ENCODE measurements around the gene PCDHA1. TPM values are rescaled to one million over a fixed set of nuclear protein-coding genes. Genes with fewer than 3 reads are reported as not detected.
"Not testable (repeated sequence)": the region's sequence is repeated elsewhere in the genome, so short reads cannot be mapped to it uniquely, and the experiment has no call there.

PCDHA1 gene
- total RNA-seq, 1 experiment from 2014 or later, result 0.45 TPM

GRCh38 chr5:140794595-140795258, 8.8 kb downstream of the PCDHA1 start, which contains the start of gene PCDHA2:
TSS of gene PCDHA2 (plus strand) at chr5:140794852.
- H3K4me3 ChIP-seq (ENCODE audit: low read depth, low read length, poor library complexity, severe bottlenecking), result no peak within 1 kb of the TSS
- ChIA-PET CTCF (interaction anchor here (0.6 to 1.1 kb wide), 2 partner anchors 9 to 238 kb away, joined by 3 read pairs; partner anchors contain the start of gene PCDHA1), POLR2A (ENCODE audit: low non-redundant PET) (no interaction called here)
- BruUV-seq (replicated peaks), result no TSS peak
- H3K27me3 ChIP-seq (replicated peaks; ENCODE audit: insufficient read depth, low read depth, low read length, poor library complexity), result peaks cover 8% of the 10 kb centered on the region
- DNase-seq (ENCODE audit: low spot score), result no peak
- H3K36me3 ChIP-seq (ENCODE audit: insufficient read depth, low read length, poor library complexity, severe bottlenecking), result no peaks in the 10 kb centered on the region
- TF ChIP-seq EZH2 (IDR thresholded peaks at IDR 0.05; ENCODE audit: borderline replicate concordance, low read depth, low read length, poor library complexity, severe bottlenecking), result no peak
- TF ChIP-seq CTCF (conservative IDR thresholded peaks at IDR 0.05; ENCODE audit: low read depth, low read length), result 0 out of 2 replicates have a peak, but pooled peaks have one; percentile 24
- H3K27ac ChIP-seq (ENCODE audit: low read depth, low read length, poor library complexity, severe bottlenecking), result no peak within 1 kb of the TSS
- intact Hi-C loops (cut with micrococcal nuclease; ENCODE audit: unreplicated experiment), result no loop called here
- no peaks in the 10 kb centered on the region for H3K4me1 ChIP-seq (ENCODE audit: insufficient read depth, low read length, poor library complexity, severe bottlenecking)
- peaks cover 16% of the 10 kb centered on the region for H3K9me3 ChIP-seq (ENCODE audit: low read depth, low read length, poor library complexity, severe bottlenecking)

- no peaks in the 10 kb centered on the region for H3K4me1 ChIP-seq (ENCODE audit: insufficient read depth, low read length, poor library complexity, severe bottlenecking)
- ChIA-PET CTCF (interaction anchor here (0.6 to 1.1 kb wide), 2 partner anchors 9 to 238 kb away, joined by 3 read pairs; partner anchors contain the start of gene PCDHA1), POLR2A (ENCODE audit: low non-redundant PET) (no interaction called here)
- H3K9me3 ChIP-seq (ENCODE audit: low read depth, low read length, poor library complexity, severe bottlenecking), result peaks cover 15% of the 10 kb centered on the region
- H3K27ac ChIP-seq (ENCODE audit: low read depth, low read length, poor library complexity, severe bottlenecking), result no peak overlapping the region
- peak; percentile 27 for DNase-seq (ENCODE audit: low spot score)
- intact Hi-C loops (cut with micrococcal nuclease; ENCODE audit: unreplicated experiment), result no loop called here
- H3K4me3 ChIP-seq (ENCODE audit: low read depth, low read length, poor library complexity, severe bottlenecking), result no peak overlapping the region
- TF ChIP-seq CTCF (conservative IDR thresholded peaks at IDR 0.05; ENCODE audit: low read depth, low read length) (peak; percentile 39), EZH2 (IDR thresholded peaks at IDR 0.05; ENCODE audit: borderline replicate concordance, low read depth, low read length, poor library complexity, severe bottlenecking) (no peak)
- H3K27me3 ChIP-seq (replicated peaks; ENCODE audit: insufficient read depth, low read depth, low read length, poor library complexity), result peaks cover 3% of the 10 kb centered on the region
- no peaks in the 10 kb centered on the region for H3K36me3 ChIP-seq (ENCODE audit: insufficient read depth, low read length, poor library complexity, severe bottlenecking)
- no TSS peak for BruUV-seq (replicated peaks)
These were observed 9.3 kb downstream of the PCDHA1 start for GRCh38 chr5:140795259-140795641.

- BruUV-seq (replicated peaks); intact Hi-C loops (cut with micrococcal nuclease; ENCODE audit: unreplicated experiment); H3K27ac ChIP-seq (ENCODE audit: low read depth, low read length, poor library complexity, severe bottlenecking); H3K4me3 ChIP-seq (ENCODE audit: low read depth, low read length, poor library complexity, severe bottlenecking); DNase-seq (ENCODE audit: low spot score); H3K36me3 ChIP-seq (ENCODE audit: insufficient read depth, low read length, poor library complexity, severe bottlenecking); POLR2A ChIA-PET (ENCODE audit: low non-redundant PET); CTCF ChIA-PET; H3K4me1 ChIP-seq (ENCODE audit: insufficient read depth, low read length, poor library complexity, severe bottlenecking); H3K27me3 ChIP-seq (replicated peaks; ENCODE audit: insufficient read depth, low read depth, low read length, poor library complexity): not testable (repeated sequence)
- peaks cover 15% of the 10 kb centered on the region for H3K9me3 ChIP-seq (ENCODE audit: low read depth, low read length, poor library complexity, severe bottlenecking)
These were observed 10.3 kb downstream of the PCDHA1 start for GRCh38 chr5:140796072-140796717.

Data from A673 (cell line).